Measurements from ENCODE around the gene MYO3B. TPM values are rescaled to one million over a fixed set of nuclear protein-coding genes. Genes with fewer than 3 reads are reported as not detected.

MYO3B gene
- total and polyA plus RNA-seq, 2 of the 8 experiments (the other 6 are each of a cell fraction or from before 2014, with no cell fraction given) = 0.17 to 0.19 TPM

- no peak overlapping the region for H3K56ac ChIP-seq (replicated peaks; ENCODE audit: insufficient read length, low read depth, low read length)
- H3K36me3 ChIP-seq (ENCODE audit: control insufficient read depth in 2 of 4, insufficient read depth in 4 of 4, low read length in 3 of 4) = no peaks in the 10 kb centered on the region
- H3K23me2 ChIP-seq (ENCODE audit: low read depth, low read length) = no peaks in the 10 kb centered on the region; the same call in 1 of the 2 replicates
- H4K20me1 ChIP-seq (replicated peaks in 1 of 2; ENCODE audit: control insufficient read depth in 1 of 2, insufficient read depth in 2 of 2, low read length in 2 of 2) = no peaks in the 10 kb centered on the region
- no peak overlapping the region for H3K4me2 ChIP-seq (ENCODE audit: insufficient read depth in 1 of 2, low read depth in 2 of 2, low read length in 2 of 2)
- no peak overlapping the region for H3K4me3 ChIP-seq (ENCODE audit: extremely low read depth in 1 of 4, insufficient read depth in 2 of 4, low read depth in 3 of 4, low read length in 4 of 4)
- no peak overlapping the region for H2BK20ac ChIP-seq (ENCODE audit: low read length)
- no peak overlapping the region for H3K14ac ChIP-seq (ENCODE audit: insufficient read length)
- H3K27me3 ChIP-seq (replicated peaks in 1 of 4; ENCODE audit: control insufficient read depth in 3 of 4, extremely low read depth in 1 of 4, insufficient read depth in 3 of 4, low read length in 3 of 4) = no peaks in the 10 kb centered on the region
- no peak overlapping the region for H3K9ac ChIP-seq (replicated peaks in 1 of 4; ENCODE audit: extremely low read depth in 1 of 4, low read depth in 3 of 4, low read length in 3 of 4)
- H2BK120ac ChIP-seq (replicated peaks; ENCODE audit: low read depth, low read length) = no peak overlapping the region
- H4K8ac ChIP-seq (ENCODE audit: extremely low read depth, insufficient read depth, low read length) = no peak overlapping the region
- H2AFZ ChIP-seq (ENCODE audit: low read length) = no peak overlapping the region
- no peak overlapping the region for H3K23ac ChIP-seq (ENCODE audit: insufficient read length)
- no peak overlapping the region for H4K91ac ChIP-seq (replicated peaks; ENCODE audit: insufficient read length, low read length)
- no peaks in the 10 kb centered on the region for H3K79me2 ChIP-seq (ENCODE audit: control insufficient read depth in 1 of 2, insufficient read depth in 2 of 2, low read length in 2 of 2)
- no peaks in the 10 kb centered on the region for H3K9me3 ChIP-seq (ENCODE audit: insufficient read depth in 2 of 2, low read depth in 1 of 2, low read length in 1 of 2)
- ChIA-PET POLR2A (ENCODE audit: partially characterized antibody) (no interaction called here), CTCF (ENCODE audit: partially characterized antibody) (interaction anchor here (0.7 to 1.0 kb wide), 2 partner anchors 9 to 295 kb away, joined by 3 read pairs; no protein-coding TSS in a partner anchor)
- H2BK12ac ChIP-seq (ENCODE audit: low read depth, low read length) = no peak overlapping the region
- no peak for FAIRE-seq
- no peak for TF ChIP-seq BCL11A (IDR thresholded peaks at IDR 0.05; ENCODE audit: low read depth in 2 of 2, low read length in 2 of 2)
- TF ChIP-seq, protein P1, sequence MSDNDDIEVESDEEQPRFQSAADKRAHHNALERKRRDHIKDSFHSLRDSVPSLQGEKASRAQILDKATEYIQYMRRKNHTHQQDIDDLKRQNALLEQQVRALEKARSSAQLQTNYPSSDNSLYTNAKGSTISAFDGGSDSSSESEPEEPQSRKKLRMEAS (IDR thresholded peaks at IDR 0.05) = no peak
- no peak for TF ChIP-seq FOSL1 (IDR thresholded peaks at IDR 0.05; ENCODE audit: insufficient read depth, low read depth, low read length)
- no peak for TF ChIP-seq SP4 (IDR thresholded peaks at IDR 0.05; ENCODE audit: low read length)
- no peak for TF ChIP-seq SIN3A (conservative IDR thresholded peaks at IDR 0.05 in 1 of 2, IDR thresholded peaks at IDR 0.05 in 1 of 2; ENCODE audit: low read depth in 1 of 2, low read length in 2 of 2)
- no peak for TF ChIP-seq POLR2AphosphoS5 (IDR thresholded peaks at IDR 0.05; ENCODE audit: low read depth, low read length)
- TF ChIP-seq NANOG (IDR thresholded peaks at IDR 0.05; ENCODE audit: insufficient read depth, low read depth, low read length, poor library complexity, severe bottlenecking) = no peak
- TF ChIP-seq TBP (IDR thresholded peaks at IDR 0.05; ENCODE audit: low read depth, low read length) = no peak
- TF ChIP-seq SIX5 (IDR thresholded peaks at IDR 0.05; ENCODE audit: low read depth, low read length) = no peak
- no peak for TF ChIP-seq SIRT6 (IDR thresholded peaks at IDR 0.05; ENCODE audit: low read length)
- TF ChIP-seq TAF1 (IDR thresholded peaks at IDR 0.05; ENCODE audit: low read depth, low read length) = no peak
- no peak overlapping the region for H2BK5ac ChIP-seq (ENCODE audit: low read depth, low read length)
- H4K5ac ChIP-seq (ENCODE audit: insufficient read length, low read depth, low read length) = no peak overlapping the region
- H2AK5ac ChIP-seq (ENCODE audit: low read depth, low read length) = no peak overlapping the region
- H3K18ac ChIP-seq (ENCODE audit: extremely low read depth, low read length) = no peak overlapping the region
- H3K79me1 ChIP-seq (ENCODE audit: low read depth, low read length) = no peaks in the 10 kb centered on the region
- no peak for DNase-seq (ENCODE audit: low read depth in 1 of 2, low spot score in 2 of 2)
- no peaks in the 10 kb centered on the region for H3K4me1 ChIP-seq (replicated peaks in 1 of 4; ENCODE audit: control insufficient read depth in 3 of 4, insufficient read depth in 4 of 4, low read length in 3 of 4)
- no peak overlapping the region for H2BK15ac ChIP-seq (ENCODE audit: low read length)
- no peak overlapping the region for H3K27ac ChIP-seq (ENCODE audit: low read depth, low read length)
- no peak overlapping the region for H3K4ac ChIP-seq (replicated peaks; ENCODE audit: insufficient read length, low read depth, low read length)
These were observed 306.6 kb downstream of the MYO3B start for GRCh38 chr2:170484552-170484951.
